IPS-20b (cell line): Measurements from ENCODE around the gene TMPRSS12.
"Not testable (repeated sequence)": the region's sequence is repeated elsewhere in the genome, so short reads cannot be mapped to it uniquely, and the experiment has no call there.

Experiments used
- H3K27ac ChIP-seq: one replicate; pipeline ENCODE4 v1.5.1; 2013; ENCODE audit warnings: low read length
- H3K27me3 ChIP-seq: 2 replicates; pipeline ENCODE4 v1.6.1; 2013; ENCODE audit warnings: mild to moderate bottlenecking, low read length, inconsistent platforms; ENCODE audit not compliant: insufficient read depth
- H3K36me3 ChIP-seq: 2 replicates; pipeline ENCODE4 v1.6.1; 2013; ENCODE audit warnings: low read depth, mild to moderate bottlenecking, inconsistent platforms, low read length, moderate library complexity; ENCODE audit not compliant: insufficient read depth
- H3K4me1 ChIP-seq: 2 replicates; pipeline ENCODE4 v1.6.1; 2013; ENCODE audit warnings: mild to moderate bottlenecking, control low read depth, inconsistent platforms, low read length, moderate library complexity; ENCODE audit not compliant: insufficient read depth
- H3K4me3 ChIP-seq: 2 replicates; pipeline ENCODE4 v1.5.1; 2013; ENCODE audit warnings: mild to moderate bottlenecking, low read length, inconsistent platforms
- H3K9ac ChIP-seq: 2 replicates; pipeline ENCODE4 v1.6.1; 2013; ENCODE audit warnings: low read depth, mild to moderate bottlenecking, inconsistent platforms, low read length, moderate library complexity
- H3K9me3 ChIP-seq: 2 replicates; pipeline ENCODE4 v1.6.1; 2013; ENCODE audit warnings: mild to moderate bottlenecking, low read depth, low read length, inconsistent platforms; ENCODE audit not compliant: insufficient read depth

The TMPRSS12 gene

DNA sequence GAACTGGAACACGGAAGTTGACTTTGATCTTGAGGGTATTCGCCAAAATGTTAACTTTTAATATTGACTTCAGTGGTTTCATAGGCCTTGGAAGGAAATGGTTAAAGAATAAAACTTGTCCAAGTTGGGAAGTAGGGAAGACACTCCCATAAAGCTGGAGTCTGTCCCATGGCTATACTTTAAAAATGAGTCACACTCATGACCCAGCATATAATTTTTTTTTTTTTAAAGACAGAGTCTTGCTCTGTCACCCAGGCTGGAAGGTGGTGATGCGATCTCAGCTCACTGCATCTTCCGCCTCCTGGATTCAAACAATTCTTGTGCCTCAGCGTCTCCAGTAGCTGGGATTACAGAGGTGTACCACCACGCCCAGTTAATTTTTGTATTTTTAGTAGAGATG lies 19.6 kb downstream of the TMPRSS12 start:
- H3K4me3 ChIP-seq = no peak overlapping the region
- no peak overlapping the region for H3K9ac ChIP-seq

DNA sequence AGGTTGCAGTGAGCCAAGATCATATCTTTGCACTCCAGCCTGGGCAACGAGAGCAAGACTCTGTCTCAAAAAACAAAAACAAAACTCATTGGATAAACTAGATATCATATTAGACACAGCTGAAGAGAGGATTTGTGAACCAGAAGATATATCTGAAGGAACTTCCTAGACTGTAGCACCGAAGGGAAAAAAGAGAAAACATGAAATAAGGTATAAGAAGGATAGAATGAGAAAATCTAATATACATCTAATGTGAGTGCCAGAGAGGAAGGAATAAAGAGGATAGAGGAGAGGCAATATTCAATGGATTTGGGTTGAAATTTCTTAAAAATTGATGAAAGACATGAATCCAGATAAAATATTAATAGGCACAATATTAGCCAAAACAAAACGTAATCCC lies 22.5 kb downstream of the TMPRSS12 start:
- Histone ChIP-seq H3K4me1 (no peaks in the 10 kb centered on the region), H3K36me3 (no peaks in the 10 kb centered on the region), H3K9me3 (peaks cover 16% of the 10 kb centered on the region), H3K27ac (no peak overlapping the region), H3K4me3 (no peak overlapping the region), H3K27me3 (no peaks in the 10 kb centered on the region), H3K9ac (no peak overlapping the region)

More for the DNA sequence above, 19.6 kb downstream of the TMPRSS12 start:
- Histone ChIP-seq H3K36me3 (no peaks in the 10 kb centered on the region), H3K27me3 (no peaks in the 10 kb centered on the region), H3K9me3 (peaks cover 16% of the 10 kb centered on the region), H3K4me1 (no peaks in the 10 kb centered on the region), H3K27ac (no peak overlapping the region)

GRCh38 chr12:50868881-50869280 lies 26.2 kb downstream of the TMPRSS12 start:
- not testable (repeated sequence) for H3K27ac ChIP-seq, H3K4me1 ChIP-seq, H3K4me3 ChIP-seq, H3K27me3 ChIP-seq, H3K9ac ChIP-seq, H3K36me3 ChIP-seq
- H3K9me3 ChIP-seq = peaks cover 16% of the 10 kb centered on the region

DNA sequence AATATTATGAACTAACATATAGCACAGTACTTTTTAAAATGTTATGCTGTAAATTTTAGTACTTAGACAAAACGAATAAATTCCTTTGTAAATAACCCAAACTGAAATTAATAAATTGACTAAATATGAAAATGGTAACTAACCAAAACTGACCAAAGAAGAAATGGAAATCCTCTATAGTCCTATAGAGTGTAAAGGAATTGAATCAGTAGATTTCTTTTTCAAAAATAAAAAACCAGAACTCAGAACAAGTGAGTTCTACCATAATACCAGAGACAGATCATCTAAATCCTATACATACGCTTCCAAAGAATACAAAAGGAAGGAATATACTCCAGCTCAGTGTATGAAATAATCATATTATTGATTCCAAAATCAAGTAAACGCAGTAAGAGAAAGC lies 39.8 kb downstream of the TMPRSS12 start:
- Histone ChIP-seq H3K9ac (no peak overlapping the region), H3K27ac (no peak overlapping the region), H3K27me3 (no peaks in the 10 kb centered on the region), H3K9me3 (no peaks in the 10 kb centered on the region), H3K36me3 (no peaks in the 10 kb centered on the region), H3K4me3 (no peak overlapping the region), H3K4me1 (no peaks in the 10 kb centered on the region)

GRCh38 chr12:50887191-50887590 lies 44.5 kb downstream of the TMPRSS12 start:
- Histone ChIP-seq H3K27me3 (no peaks in the 10 kb centered on the region), H3K36me3 (no peaks in the 10 kb centered on the region), H3K27ac (no peak overlapping the region)

GRCh38 chr12:50888666-50889065 lies 45.9 kb downstream of the TMPRSS12 start:
- H3K36me3 ChIP-seq = no peaks in the 10 kb centered on the region
- no peak overlapping the region for H3K4me3 ChIP-seq
- no peaks in the 10 kb centered on the region for H3K4me1 ChIP-seq
- H3K27me3 ChIP-seq = no peaks in the 10 kb centered on the region
- H3K9ac ChIP-seq = no peak overlapping the region
- H3K27ac ChIP-seq = no peak overlapping the region
- no peaks in the 10 kb centered on the region for H3K9me3 ChIP-seq

More at GRCh38 chr12:50887191-50887590, 44.5 kb downstream of the TMPRSS12 start:
- Histone ChIP-seq H3K4me3 (no peak overlapping the region), H3K9me3 (no peaks in the 10 kb centered on the region), H3K9ac (no peak overlapping the region), H3K4me1 (no peaks in the 10 kb centered on the region)

- H3K9me3 ChIP-seq = peaks cover 3% of the 10 kb centered on the region; the same call in 1 of the 2 replicates
- no peak overlapping the region for H3K27ac ChIP-seq
- no peaks in the 10 kb centered on the region for H3K4me1 ChIP-seq
- H3K9ac ChIP-seq = no peak overlapping the region
- H3K27me3 ChIP-seq = no peaks in the 10 kb centered on the region
- no peak overlapping the region for H3K4me3 ChIP-seq
- no peaks in the 10 kb centered on the region for H3K36me3 ChIP-seq
Measured at GRCh38 chr12:50894241-50894640, 51.5 kb downstream of the TMPRSS12 start.

GRCh38 chr12:50901685-50902113 lies 59.0 kb downstream of the TMPRSS12 start:
- H3K27ac ChIP-seq = no peak overlapping the region
- H3K4me1 ChIP-seq = no peaks in the 10 kb centered on the region
- H3K9ac ChIP-seq = no peak overlapping the region
- no peak overlapping the region for H3K4me3 ChIP-seq
- H3K36me3 ChIP-seq = no peaks in the 10 kb centered on the region
- no peaks in the 10 kb centered on the region for H3K27me3 ChIP-seq
- peaks cover 3% of the 10 kb centered on the region; the same call in 1 of the 2 replicates for H3K9me3 ChIP-seq

DNA sequence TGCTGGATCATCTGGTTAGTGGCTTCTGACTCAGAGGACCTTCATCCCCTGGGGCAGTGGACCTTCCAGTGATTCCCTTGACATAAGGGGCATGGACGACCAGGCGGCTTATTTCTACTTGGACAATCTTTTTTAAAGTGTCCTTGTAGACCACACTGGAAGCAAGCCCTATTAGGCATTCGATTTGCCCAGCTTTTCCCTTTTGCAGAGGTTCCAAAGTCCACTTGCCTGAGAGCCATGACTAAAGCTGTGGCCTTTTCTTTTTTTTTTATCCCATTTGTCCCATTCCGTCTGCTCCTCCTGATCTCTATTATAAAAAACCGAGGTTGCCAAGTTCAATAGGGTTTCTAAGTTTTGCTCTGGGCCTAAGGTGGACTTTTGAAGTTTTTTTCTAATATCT lies 65.8 kb downstream of the TMPRSS12 start:
- H3K36me3 ChIP-seq, H3K4me1 ChIP-seq, H3K9ac ChIP-seq, H3K27ac ChIP-seq, H3K4me3 ChIP-seq, H3K27me3 ChIP-seq: not testable (repeated sequence)
- H3K9me3 ChIP-seq = peaks cover 22% of the 10 kb centered on the region

DNA sequence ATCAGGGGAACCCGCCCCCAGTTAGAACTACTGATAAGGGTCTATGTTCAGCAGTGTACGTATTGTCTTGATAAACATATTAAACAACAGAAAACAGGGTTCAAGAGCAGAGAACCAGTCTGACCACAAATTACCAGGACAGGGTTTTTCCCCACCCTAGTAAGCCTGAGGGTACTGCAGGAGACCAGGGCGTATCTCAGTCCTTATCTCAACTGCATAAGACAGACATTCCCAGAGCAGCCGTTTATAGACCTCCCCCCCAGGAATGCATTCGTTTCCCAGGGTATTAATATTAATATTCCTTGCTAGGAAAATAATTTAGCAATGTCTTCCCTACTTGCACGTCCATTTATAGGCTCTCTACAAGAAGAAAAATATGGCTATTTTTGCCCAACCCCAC lies 69.6 kb downstream of the TMPRSS12 start:
- not testable (repeated sequence) for H3K4me3 ChIP-seq, H3K4me1 ChIP-seq, H3K27ac ChIP-seq, H3K9ac ChIP-seq, H3K36me3 ChIP-seq, H3K27me3 ChIP-seq
- peaks cover 46% of the 10 kb centered on the region for H3K9me3 ChIP-seq

DNA sequence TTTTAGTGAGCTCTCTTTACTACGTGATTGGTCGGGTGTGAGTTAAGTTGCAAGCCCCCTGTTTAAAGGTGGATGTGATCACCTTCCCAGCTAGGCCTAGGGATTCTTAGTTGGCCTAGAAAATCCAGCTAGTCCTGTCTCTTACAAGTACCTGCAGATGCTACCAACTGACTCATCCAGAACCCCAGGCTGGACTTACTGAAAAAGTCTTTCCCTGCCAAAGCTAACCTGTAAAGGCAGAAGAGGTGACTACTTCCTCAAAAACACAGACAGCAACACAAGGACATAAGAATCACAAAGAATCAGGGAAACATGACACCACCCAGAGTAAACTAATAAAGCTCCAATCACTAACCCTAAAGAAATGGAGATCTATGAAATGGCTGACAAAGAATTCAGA lies 70.5 kb downstream of the TMPRSS12 start:
- H3K9me3 ChIP-seq = peaks cover 46% of the 10 kb centered on the region
- no peak overlapping the region for H3K27ac ChIP-seq
- no peaks in the 10 kb centered on the region for H3K27me3 ChIP-seq
- H3K4me1 ChIP-seq = no peaks in the 10 kb centered on the region
- H3K9ac ChIP-seq = no peak overlapping the region
- no peaks in the 10 kb centered on the region for H3K36me3 ChIP-seq
- no peak overlapping the region for H3K4me3 ChIP-seq

GRCh38 chr12:50914872-50915484 lies 72.3 kb downstream of the TMPRSS12 start:
- Histone ChIP-seq H3K27ac (no peak overlapping the region), H3K4me1 (peaks cover 1% of the 10 kb centered on the region; the same call in 1 of the 2 replicates), H3K27me3 (no peaks in the 10 kb centered on the region), H3K36me3 (no peaks in the 10 kb centered on the region), H3K9me3 (peaks cover 46% of the 10 kb centered on the region), H3K4me3 (no peak overlapping the region), H3K9ac (no peak overlapping the region)
